ENCODE results near the gene UBR1. TPM values are rescaled to one million over a fixed set of nuclear protein-coding genes. Genes with fewer than 3 reads are reported as not detected.
"Not testable (repeated sequence)": the region's sequence is repeated elsewhere in the genome, so short reads cannot be mapped to it uniquely, and the experiment has no call there.

Gene UBR1
- polyA plus RNA-seq, 1 donor: 27.0 TPM

DNA sequence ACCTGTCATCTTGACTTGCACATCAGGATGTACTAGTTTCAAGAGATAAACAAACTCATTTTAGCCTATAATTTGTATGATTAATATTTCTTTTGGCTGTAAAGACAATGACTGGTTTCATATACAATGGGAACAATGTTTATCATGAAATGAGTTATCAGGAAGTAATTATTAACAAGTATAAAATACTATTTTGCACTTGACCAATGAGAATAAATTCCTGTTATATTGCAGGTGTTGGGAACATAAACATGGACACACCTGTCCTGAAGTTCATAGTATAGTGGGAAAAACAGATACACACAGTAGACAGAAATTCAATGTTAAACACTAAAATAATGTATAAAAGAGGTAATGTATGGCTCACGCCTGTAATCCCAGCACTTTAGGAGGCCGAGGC lies 56.9 kb downstream of the UBR1 start:
- DNase-seq: no peak

GRCh38 chr15:43046484-43046883 lies 59.4 kb downstream of the UBR1 start:
- no peak for DNase-seq

DNA sequence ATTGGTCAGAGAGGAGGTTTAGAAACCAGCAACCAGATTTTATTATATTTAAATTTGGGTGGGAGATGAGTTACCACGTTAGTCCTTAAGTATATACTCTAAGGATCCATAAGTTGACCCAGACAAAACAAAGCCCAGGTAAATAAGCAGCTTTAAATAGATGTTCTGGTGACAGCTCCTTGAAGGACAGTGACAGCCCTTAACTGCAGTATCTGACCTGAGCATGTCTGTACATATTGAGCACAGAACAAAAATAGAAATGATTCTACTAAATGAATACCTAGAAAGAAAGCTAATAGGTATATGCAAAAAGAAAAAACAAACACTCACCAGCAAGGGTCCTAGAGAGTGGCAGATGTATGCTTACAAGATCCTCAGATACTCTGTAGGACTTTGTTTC lies 63.0 kb downstream of the UBR1 start:
- no peak for DNase-seq

GRCh38 chr15:43041085-43041484 lies 64.8 kb downstream of the UBR1 start:
- DNase-seq: not testable (repeated sequence)

- DNase-seq: not testable (repeated sequence)
Observed at GRCh38 chr15:43035240-43035639, 70.6 kb downstream of the UBR1 start.

DNA sequence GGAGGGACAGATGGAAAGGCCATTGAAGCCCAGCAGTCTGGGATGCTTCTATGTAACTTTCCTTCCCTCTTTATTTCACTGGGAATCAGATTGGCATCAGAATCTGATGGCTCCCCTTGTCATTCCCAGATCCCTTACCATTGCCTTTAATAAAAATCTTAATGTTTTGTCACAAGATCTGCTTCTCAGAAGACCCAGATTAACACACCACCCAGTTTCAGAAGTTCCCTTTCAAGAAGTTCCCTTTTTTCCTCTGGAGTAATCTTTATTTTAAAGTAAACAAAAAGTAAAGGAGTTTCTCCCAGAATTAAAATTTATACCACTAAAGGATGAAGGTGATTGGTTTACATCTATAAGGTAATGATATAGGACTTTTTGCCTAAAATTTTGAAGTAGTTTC lies 76.4 kb downstream of the UBR1 start:
- no peak for DNase-seq

GRCh38 chr15:43025150-43025549 lies 80.7 kb downstream of the UBR1 start:
- DNase-seq: no peak

- not testable (repeated sequence) for DNase-seq
Observed at GRCh38 chr15:43014671-43015070, 91.2 kb downstream of the UBR1 start.

DNA sequence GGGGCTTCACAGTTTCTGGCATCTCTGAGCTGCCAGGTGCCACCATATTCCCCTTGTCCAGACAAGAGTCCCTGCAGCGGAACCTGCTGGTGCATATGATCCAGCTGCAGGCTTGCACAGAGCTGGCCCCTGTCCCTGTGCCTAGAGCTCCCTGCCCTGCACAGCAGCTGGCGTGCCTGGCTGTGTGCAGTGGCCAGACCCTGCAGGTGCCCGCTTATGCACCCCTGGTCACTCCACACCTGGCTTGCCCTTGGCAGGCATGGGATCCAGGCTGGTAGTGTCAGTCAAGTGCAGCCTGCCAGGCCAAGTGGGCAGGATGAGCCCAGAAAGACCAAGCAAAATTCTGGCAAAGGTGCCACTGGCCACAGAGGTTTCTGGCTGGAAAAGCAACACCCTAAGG lies 96.6 kb downstream of the UBR1 start:
- no peak for DNase-seq

- no peak for DNase-seq
Observed at GRCh38 chr15:43008150-43008549, 97.7 kb downstream of the UBR1 start.

GRCh38 chr15:43007551-43007950 lies 98.3 kb downstream of the UBR1 start:
- no peak for DNase-seq

GRCh38 chr15:43006991-43007390 lies 98.8 kb downstream of the UBR1 start:
- no peak for DNase-seq

- DNase-seq: not testable (repeated sequence)
Observed at GRCh38 chr15:43004886-43005595, 100.8 kb downstream of the UBR1 start.

DNA sequence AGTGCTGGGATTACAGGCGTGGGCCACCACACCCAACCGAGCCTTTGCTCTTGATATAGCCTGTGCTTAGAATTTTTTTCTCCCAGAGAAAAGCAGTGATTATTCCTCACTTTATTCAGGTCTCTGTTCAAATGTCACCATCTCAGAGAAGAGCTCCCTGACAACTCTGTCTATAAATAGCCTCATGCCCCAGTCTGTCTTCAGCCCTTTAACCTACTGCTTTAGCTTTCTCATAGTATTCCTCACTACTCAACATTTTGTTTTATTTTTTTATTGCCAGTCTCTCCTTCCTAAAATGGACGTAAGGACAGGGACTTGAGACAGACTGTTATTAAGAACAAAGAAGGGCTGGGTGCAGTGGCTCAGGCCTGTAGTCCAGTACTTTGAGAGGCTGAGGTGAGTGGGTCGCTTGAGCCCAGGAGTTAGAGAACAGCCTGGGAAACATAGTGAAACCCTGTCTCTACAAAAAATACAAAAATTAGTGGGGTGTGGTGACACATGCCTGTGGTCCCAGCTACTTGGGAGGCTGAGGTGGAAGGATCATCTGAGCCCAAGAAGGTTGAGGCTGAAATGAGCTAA lies 106.5 kb downstream of the UBR1 start:
- no peak for DNase-seq

DNA sequence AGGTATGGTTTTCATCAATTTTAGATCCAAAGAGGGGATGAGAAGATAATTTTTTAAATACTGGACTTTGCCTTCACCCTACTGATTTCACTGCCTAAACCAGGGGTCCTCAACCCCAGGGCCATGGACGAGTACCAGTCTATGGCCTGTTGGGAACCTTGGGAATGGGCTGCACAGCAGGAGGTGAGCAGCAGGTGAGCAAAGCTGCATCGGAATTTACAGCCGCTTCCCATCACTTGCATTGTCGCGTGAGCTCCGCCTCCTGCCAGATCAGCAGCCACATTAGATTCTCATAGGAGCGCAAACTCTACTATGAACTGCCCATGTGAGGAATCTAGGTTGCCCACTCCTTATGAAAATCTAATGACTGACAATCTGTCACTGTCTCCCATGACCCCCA lies 109.0 kb downstream of the UBR1 start:
- DNase-seq: no peak

DNA sequence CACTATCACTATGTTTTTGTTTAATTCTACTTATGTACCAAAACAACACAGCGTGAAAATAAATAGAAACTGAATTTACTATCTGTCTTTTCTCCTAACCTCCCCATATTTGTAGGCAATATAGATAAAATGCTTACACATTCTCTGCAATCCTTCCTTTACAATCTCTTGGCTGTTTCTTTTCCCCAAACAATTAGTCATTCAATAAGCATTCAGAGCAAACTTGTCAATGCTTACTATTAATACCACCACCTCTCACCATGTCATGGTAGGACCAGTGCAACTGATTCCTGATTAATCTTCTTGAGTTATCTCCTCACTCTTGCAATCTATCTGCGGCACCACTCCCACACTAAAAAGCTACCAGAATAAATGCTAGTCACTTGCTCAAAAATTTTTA lies 111.3 kb downstream of the UBR1 start:
- DNase-seq: no peak

- no peak for DNase-seq
Observed at GRCh38 chr15:42992626-42993025, 113.2 kb downstream of the UBR1 start.

DNA sequence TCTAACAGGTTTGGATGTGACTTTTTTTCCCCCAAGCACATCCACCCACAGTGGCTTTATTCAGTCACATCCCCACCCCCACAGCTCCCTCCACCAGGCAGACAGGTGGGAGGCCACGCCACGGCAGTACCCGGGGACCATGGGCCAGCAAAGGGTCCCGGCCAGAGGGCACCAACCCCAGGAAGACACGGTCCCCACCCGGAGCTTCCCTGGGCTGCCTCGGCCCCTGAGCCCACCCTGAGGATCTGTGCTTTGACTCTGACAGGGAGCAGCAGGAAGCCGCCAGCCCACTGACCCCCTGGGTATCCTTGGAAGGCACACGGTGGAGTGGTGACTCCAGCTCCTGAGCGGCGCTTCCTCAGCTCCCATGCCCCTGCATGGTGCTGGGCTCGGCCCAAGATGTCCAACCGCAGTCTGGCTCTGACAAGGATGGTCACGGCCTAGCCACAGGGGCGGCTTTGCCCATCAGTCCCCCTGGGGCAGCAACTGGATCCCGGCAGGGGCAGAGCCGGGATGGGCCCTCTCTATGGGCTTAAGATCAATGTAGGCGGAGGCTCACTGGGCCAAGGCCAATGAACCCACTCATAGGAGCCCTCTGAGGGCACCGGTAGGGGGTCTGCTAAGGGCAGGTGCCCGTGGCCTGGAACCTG lies 119.0 kb downstream of the UBR1 start:
- no peak for DNase-seq

GRCh38 chr15:42984493-42985034 lies 121.3 kb downstream of the UBR1 start:
- no peak for DNase-seq

GRCh38 chr15:42979113-42979512 lies 126.7 kb downstream of the UBR1 start:
- not testable (repeated sequence) for DNase-seq

GRCh38 chr15:42974202-42974862 lies 131.5 kb downstream of the UBR1 start:
- DNase-seq: no peak

DNA sequence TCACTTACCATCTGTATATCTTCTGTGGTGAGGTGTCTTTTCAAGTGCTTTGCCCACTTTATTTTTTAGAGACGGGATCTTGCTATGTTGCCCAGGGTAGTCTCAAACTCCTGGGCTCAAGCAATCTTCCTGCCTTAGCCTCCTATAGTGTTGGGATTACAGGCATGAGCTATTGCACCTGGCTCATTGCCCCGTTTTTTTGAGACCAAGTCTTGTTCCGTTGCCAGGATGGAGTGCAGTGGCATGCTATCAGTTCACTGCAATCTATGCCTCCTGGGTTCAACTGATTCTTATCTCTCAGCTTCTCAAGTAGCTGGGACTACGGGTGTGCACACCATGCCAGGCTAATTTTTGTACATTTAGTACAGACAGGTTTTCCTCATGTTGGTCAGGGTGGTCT lies 132.7 kb downstream of the UBR1 start:
- DNase-seq: no peak

DNA sequence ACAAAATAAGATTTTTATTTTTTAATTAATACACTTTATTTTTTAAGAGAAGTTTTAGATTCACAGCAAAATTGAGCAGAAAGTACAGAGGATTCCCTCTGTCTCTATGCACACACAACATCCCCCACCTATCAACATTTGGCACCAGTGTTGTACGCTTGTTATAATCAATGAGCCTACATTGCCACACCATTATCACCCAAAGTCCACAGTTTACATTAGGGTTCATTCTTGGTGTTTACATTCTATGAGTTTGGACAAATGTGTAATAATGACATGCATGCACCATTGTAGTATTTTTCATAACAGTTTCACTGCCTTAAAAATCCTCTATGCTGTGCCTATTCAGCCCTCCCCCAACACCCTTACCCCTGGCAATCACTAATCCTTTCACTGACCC lies 134.0 kb downstream of the UBR1 start:
- DNase-seq: no peak
